Epithelial cell of proximal tubule (primary cell): ENCODE measurements around the gene RIC1. TPM values are rescaled to one million over a fixed set of nuclear protein-coding genes. Genes with fewer than 3 reads are reported as not detected.

Experiments
- DNase-seq: peaks from one replicate; pipeline ENCODE4 v3.0.0-alpha.2; 2011; ENCODE audit warnings: low read depth
- H3K4me3 ChIP-seq: 2 replicates; pipeline ENCODE4 v1.5.1; 2011; ENCODE audit warnings: low read depth, mild to moderate bottlenecking, low read length
- CTCF ChIP-seq: conservative IDR thresholded peaks from 2 replicates; pipeline ENCODE4 v1.5.1; 2012; ENCODE audit warnings: low read depth, mild to moderate bottlenecking, low read length
- total RNA-seq: library from RNA; depleted of rRNA; stranded (reverse); fragments of >200 nt; gene quantifications from 2 replicates; pipeline ENCODE4 v1.2.3, GENCODE V29; 2015

The RIC1 gene
- total RNA-seq, 1 donor from 2014 or later = 12.7 TPM

- H3K4me3 ChIP-seq = peak overlapping the region; percentile 26
- no peak for DNase-seq
- TF ChIP-seq CTCF = no peak
These were observed 2.1 kb downstream of the RIC1 start for GRCh38 chr9:5631026-5631425.

DNA sequence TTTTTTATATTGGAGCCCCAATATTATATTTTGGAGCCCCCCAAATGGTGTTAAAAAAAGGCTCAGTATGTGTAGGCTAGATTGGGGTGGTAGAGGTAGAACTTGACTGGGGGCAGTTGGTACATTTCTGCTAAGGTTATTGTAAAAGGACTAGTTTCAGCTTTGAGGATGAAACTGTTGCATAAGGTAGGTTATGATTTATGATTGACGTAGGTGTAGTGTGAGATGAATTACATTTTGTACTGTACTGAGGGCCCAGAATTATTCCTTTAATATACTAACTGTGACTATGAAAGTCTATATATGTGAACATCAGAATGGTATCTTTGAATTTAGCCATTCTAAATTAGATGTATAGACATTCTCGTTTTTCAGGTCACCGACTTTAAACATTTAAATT lies 3.6 kb downstream of the RIC1 start:
- no peak for TF ChIP-seq CTCF
- no peak overlapping the region for H3K4me3 ChIP-seq
- DNase-seq = no peak

- no peak for TF ChIP-seq CTCF
- no peak for DNase-seq
- no peak overlapping the region for H3K4me3 ChIP-seq
These were observed 4.3 kb downstream of the RIC1 start for GRCh38 chr9:5633243-5633642.

DNA sequence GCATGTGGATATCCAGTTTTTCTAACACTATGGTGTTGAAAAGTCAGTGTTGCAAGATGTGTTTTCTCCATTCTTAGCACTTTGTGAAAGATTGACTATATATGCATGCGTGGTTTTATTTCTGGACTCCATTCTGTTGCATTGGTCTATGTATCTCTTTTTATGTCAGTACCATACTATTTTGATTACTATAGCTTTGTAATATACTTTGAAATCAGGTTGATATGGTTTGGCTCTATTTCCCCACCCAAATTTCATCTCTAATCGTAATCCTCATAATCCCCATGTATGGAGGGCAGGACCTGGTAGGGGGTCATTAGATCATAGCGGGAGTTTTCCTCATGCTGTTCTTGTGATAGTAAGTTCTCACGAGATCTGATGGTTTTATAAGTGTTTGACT lies 6.5 kb downstream of the RIC1 start:
- TF ChIP-seq CTCF = no peak
- no peak overlapping the region for H3K4me3 ChIP-seq
- no peak for DNase-seq

DNA sequence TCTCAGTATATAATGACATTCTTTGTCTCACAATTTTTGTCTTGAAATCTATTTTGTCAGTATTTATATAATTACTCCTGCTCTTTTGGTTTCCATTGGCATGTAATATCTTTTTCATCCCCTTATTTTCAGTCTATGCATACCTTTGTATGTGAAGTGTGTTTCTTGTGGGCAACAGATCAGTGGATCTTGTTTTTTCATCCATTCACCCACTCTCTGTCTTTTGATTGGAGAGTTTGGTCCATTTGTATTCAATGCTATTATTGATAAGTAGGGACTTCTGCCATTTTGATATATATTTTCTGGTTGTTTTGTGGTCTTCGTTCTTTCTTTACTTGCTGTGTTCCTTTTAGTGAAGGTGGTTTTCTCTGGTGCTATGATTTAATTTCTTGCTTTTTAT lies 10.9 kb downstream of the RIC1 start:
- no peak overlapping the region for H3K4me3 ChIP-seq
- no peak for DNase-seq
- TF ChIP-seq CTCF = no peak

- TF ChIP-seq CTCF = no peak
- no peak for DNase-seq
- H3K4me3 ChIP-seq = no peak overlapping the region
These were observed 13.3 kb downstream of the RIC1 start for GRCh38 chr9:5642170-5642569.

- no peak for TF ChIP-seq CTCF
- no peak for DNase-seq
- no peak overlapping the region for H3K4me3 ChIP-seq
These were observed 14.2 kb downstream of the RIC1 start for GRCh38 chr9:5643005-5643624.
